KG1 (cell line): ENCODE data around the gene ADAP1.
"Not testable (repeated sequence)": the region's sequence is repeated elsewhere in the genome, so short reads cannot be mapped to it uniquely, and the experiment has no call there.

Source experiments
- DNase-seq: peaks from one replicate; lab custom pipeline; 2025; lab: John Stamatoyannopoulos, UW

The ADAP1 gene

DNA sequence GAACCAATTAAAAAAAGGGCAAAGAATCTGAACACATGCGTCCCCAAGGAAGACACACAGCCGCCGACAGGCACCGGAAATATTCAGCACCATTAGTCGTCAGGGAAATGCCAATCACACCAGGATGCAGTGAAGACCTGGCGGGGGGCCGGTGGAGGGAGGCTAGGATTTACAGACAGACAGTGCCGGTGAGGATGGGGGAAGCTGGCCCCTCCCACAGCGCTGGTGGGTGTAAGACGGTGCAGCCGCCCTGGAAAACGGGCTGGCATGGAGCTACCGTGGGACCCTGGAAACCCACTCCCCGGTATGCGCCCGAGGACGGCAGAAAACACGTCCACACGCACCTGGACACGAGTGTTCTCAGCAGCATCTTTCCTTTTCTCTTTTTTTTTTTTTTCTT lies 4.8 kb upstream of the ADAP1 start:
- no peak for DNase-seq

DNA sequence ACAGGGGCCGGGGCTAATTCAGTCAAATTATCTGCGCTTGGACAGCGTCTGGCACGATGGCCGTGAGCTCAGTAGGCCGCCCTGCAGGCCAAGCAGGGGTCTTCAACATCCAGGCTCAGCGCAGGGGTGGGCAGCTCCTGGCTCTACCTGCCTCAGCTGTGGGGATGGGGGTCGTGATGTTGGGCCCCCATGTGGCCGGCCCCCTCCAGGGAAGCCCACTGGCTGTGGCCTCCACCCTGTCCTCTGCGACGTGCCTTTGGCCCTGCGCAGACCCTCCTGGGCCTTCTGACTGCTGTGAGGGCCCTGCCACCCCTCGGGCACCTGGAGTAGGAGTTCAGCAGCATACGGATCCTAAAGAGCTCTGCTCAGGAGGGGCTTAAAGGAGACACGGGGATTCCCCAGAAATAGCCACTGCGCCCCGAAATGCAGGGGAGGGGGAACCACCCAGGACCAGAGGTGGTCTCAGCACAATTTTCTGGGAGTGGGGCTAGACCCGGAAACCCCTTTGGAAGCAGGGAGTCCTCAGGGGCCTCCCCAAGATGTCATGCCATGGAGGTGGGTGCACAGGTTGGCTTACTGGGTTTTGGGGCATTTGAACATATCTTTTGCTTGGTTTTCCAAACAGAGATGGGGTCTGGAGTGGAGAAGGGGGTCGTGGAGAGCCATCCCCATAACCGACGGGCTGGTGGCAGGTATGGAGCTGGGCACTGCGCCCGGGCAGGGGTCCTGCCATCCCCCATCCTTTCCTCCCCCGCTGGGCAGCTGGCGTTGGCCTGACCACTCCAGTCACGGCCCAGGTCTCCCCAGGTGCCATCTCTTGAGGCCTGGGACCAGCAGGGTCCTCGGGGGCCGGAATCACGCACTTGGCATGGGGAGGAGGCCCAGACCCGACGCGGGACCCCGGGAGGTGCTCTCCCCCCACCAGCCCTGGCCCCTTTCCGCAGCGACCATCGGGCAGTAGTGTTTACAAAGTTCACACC lies 4.0 kb upstream of the ADAP1 start:
- DNase-seq, result no peak

DNA sequence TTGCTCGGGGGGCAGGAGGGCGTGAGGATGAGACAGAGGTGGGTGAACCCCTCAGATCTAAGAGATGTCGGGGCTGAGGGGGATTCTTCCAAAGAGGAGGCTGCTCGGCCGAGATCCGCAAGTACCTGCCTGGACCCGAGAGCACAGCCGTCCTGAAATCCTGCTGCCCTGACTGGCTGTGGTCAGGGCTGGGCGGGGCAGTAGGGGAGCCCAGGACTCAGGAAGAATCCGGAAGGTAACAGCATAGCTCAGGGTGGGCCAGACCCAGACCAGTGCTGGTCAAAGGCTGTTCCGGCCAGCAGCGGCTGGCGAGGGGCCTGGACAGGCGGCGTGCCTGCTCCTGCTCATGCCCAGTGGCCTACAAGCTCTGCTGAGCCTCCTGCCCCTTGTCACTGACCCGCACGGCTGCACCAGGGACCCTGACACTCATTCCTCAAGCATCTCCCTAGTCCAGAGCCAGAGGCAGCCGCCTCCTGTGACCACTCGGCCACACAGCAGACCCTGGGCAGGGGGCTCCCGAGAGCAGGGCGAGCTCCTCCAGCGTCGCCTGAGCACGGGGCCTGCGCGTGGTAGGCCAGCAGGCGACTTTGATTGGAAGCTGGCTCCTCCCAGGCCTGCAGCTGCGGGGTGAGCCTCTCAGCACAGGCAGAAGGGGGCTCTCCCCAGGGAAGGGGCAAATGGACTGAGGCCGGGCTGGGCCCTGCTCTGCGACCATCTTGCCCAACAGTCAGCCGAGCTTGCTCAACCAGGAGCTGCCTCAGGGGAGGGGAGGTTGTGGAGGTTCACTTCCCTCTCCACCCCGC lies 3.1 kb upstream of the ADAP1 start:
- DNase-seq, result no peak

DNA sequence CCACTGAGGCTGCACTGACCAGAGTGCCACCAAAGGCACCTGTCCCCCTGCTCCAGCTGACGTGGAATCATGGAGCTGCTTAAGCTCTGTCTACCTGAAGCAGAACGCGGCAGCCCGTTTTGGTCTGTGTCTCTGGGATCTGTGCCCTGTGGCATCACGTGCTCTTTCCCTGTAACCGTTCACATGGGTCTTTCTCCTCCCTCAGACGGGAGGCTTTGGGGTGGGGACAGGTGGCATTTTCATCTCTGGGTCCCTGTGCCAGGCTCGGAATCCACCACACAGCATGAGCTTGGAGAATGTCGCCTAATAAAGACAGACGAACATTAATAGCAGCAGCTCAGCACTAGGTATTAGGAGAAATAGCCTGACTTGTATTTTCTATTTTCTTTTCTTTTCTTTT lies 1.6 kb upstream of the ADAP1 start:
- DNase-seq, result no peak

DNA sequence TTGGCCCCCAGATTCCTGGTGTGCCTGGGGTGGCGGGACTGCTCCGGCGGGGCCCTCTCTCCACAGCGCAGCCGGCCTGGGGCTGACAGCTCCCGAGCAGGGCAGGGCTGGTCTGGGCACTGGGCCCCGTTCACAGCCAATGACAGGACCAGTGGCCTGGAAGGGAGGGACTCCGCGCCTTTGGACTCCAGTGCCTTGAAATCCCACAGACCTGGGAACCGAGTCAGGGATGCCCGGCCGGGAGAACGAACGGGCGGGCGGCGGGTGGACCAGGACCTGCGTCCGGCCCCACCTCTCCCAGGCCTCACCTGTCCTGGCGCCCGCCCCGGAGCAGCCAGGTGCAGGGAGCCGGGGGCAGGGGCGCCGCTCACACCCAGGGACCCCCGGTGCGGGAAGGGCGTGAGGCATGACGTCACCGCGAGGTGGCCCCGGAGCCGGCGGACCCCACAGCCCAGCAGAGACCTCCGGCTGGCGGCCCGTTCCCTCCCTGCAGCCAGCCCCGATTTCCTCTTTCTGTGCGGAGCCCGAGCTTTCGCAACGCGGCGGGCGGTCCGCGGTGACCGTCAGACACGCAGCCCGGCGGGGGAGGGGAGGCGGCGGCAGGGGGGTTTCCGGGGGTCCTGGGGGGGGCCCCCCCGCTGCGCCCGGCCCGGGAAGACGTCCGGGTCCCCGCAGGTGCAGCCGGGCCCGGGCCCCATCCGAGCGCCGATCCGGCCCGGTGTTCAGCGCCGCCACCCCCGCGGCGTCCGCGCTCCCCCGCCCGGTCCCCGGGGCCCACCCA lies 743 bp downstream of the ADAP1 start:
- no peak for DNase-seq

DNA sequence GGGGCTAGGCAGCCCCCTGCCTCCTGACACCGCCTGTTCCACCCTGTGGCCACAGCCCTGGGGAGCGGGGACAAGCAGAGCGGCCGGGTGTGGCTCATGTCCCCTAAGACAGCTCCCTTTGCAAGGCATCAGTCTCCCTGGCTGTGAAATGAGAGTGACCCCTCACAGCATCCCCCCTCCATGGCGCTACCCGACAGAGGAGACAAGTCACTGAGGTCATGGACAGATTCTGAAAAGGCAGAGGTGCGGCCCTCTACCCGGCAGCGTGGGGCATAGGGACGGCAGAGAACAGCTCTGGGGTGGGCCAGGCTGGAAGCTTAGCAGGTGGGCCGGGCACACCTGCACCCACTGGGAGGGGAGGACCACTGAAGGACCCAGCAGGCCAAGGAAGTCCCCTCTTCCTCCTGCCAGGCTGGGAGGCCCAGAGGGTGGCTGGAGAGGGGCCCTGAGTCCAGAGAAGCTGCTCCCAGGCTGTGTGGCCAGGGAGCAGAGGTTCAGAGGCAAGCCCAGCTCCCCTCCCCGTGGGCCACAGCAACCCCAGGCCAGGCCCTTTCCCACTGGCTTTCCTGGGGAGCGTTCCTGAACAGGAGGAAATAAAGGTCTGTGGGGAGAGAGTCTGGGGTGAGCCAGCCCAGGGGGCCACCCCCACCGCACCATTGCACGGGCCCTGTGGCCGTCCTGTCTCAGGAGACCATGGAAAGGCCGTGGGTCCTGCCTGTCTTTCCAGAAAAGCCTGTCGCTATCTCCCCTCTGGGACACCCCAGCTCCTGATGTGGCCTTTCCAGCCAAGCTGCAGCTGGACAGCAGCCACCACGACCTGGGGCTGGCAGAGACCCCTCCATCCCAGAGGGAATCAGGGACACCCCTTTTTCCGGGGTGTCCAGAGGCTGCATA lies 1.7 kb downstream of the ADAP1 start:
- DNase-seq, result no peak

DNA sequence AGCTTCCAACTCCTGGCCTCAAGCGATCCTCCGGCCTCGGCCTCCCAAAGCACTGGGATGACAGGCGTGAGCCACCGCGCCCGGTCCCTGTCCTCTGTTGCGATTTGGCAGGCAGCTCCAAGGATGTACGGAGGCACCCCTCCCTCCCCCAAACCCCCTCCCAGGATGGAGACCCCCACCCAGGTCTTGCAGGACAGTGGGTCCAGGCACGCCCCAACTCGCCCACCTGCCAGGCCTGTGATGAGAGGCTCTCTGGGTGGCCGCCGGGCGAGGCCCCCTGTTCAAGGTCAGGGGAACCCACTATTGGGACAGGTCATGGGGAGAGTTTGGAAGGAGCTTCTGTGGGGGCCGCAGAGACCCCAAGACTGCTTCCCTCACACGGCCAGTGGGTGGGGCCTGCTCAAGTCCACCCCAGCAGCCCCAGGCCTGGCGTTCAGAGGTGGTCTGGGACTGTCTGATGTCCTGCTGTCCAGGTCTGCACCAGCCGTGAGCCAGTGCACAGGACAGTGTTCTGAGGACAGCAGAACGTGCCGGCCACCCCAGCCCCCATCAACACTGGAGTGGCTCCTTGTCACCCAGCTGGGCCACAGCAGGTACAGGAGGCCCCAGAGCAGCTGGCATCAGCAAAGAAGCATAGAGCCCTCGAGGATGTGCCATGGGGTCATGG lies 2.5 kb downstream of the ADAP1 start:
- DNase-seq, result no peak

DNA sequence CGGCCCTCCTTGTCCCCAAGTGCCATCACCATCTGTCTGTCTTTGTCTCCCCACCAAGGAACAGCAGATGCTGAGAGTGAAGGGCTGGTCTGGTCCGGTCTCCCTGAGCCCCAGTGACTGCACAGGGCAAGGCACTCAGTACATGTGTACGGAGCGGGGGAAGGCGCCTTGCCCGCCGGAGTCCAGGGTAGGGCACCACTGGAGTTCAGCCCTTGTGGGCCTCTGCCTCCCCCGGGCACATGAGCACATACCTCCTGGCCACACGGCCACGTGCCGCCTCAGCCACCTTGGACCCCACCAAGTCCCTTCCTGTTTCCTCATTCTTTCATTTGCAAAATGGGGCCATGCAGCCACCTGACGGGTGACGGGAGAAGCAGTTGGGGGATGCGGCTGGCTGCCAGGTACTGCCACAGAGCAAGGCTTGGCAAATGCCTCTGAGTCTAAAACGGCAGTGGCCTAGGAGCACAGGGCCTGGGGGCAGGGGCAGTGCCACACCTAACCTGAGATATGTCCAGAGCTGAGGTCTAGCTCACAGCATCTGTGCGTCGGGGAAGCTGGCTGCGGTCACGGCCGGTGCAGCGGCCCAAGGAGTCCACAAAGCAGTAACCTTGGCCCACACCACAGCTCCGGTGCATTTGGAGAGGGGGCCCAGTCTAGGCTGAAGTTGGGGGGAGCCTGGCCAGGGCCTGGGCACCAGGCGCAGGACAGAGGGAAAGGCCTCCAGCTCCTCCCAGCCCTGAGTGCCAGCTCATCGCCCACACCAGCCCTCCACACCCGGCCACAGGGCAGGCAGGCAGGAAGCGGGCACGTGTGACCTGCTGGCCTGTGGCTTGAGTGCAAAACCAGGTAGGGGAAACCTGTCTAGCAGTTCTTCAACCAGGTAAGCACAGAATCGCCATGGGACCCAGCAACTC lies 5.2 kb downstream of the ADAP1 start:
- no peak for DNase-seq

DNA sequence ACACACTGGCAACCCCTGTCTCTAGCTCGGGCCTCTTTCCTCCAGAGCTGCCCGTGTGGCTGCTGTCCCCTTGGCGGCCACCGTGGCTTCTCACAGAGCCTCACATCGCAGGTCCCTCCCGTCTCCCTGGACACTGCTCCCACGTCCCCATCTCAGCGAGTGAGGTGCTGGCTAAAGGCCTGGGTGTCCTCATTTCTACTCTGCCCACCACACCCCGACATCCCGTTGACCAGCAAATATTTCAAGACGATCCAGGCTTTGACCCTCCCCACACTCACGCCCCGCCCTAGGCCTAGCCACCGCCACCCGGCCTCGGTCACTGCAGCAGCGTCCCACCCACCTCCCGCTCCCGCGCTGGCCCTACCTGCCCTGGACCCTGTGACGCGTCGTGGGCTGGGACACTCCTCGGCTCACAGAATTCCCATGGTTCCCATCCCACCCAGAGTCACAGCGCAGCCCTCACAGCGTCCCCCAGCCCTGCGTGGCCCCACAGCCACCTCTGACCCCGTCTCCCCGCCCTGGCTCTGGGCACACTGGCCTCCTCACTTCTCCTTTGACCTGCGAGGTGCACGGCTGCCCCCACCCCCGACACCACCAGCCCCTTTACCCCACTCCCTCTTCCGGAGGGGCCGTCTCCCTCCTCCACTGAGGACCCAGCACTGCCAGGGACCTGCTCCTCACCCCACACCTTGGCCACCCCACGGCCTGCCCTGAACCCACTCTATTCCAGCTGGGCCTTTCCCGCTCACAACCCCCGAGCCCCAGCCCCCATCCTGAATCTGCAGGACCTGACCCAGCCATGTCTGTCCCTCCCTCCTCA lies 6.9 kb downstream of the ADAP1 start:
- no peak for DNase-seq

DNA sequence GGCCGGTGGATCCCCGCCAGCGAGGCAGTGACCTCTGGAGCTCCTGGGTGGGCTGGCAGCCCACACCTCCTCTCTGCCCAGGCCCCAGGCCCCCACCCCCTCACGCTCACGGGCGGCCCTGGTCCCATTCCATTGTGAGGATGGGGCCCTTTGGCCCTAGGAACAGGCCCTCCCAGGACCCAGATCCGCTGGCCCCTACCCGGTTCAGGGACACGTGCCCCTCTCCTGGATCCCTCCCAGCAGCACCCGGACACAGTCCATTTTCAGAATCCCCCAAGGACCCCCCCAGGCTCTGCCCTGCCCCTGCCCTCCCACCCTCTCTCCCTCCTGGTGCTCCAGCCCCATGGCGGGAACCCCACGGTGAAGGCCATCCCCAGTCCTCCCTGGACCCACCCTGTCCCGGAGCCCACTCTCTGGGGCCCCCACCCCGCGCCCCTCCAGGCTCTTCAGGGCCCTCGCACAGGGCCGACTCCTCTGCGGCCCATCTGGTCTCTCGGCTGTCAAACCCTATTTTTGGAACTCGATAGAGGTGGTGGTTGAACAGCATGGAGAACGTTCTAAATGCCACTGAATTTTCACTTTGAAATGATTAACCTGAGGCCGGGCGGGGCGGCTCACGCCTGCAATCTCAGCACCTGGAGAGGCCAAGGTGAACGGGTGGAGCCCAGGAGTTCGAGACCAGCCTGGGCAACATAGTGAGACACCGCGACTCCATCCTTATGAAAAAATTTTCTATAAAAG lies 8.1 kb downstream of the ADAP1 start:
- no peak for DNase-seq

DNA sequence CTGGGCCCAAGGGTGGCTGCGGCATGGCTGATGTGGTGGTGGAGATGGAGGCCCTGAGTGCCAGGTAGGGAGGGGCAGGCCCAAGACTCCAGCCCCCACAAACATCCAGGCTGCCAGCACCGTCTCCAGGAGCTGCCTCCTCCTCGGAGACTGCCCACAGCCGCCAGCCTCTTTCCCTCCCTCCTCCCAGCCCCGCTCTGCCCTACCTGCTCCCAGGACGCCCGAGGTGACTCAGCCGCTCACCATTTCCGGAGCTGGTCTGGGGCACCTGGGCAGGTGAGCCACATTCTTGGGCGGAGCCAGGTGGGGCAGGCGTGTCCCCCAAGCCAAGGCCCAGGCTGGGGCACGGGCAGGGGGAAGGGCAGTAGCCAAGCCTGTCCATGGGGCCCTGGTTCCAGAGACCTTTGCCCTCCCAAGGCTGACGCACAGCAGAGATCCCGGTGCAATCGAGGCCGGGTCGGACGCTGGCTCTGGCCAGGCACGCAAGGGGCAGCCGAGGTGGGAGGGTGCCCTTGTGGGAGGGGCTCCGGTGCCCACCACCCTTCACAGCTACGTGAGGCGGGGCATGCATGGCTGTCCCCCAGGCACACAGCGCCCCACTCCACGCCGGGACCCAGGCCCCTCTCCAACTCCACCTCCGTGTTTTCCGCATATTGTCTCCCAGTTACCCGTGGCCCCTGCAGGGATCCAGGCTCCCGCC lies 8.8 kb downstream of the ADAP1 start:
- no peak for DNase-seq

DNA sequence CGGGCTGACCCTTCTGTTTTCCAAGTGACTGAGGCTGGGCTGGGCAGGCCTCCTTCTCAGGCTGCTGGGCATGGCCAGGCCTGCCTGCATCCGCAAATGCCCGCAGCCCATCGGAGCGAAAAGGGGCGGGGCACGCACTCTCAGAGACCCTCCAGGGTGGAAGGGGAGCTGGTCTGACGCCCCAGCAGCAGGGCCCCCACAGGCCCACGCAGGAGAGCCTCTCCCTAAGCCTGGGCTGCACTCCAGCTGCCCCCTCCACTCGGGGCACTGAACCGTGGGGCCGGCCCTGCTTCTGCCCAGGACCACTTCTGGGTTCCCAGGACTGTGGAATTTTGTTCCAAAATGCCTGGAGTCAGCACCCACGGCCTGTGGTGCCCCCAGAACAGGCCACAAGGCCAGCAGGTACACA lies 9.3 kb downstream of the ADAP1 start:
- DNase-seq, result no peak

DNA sequence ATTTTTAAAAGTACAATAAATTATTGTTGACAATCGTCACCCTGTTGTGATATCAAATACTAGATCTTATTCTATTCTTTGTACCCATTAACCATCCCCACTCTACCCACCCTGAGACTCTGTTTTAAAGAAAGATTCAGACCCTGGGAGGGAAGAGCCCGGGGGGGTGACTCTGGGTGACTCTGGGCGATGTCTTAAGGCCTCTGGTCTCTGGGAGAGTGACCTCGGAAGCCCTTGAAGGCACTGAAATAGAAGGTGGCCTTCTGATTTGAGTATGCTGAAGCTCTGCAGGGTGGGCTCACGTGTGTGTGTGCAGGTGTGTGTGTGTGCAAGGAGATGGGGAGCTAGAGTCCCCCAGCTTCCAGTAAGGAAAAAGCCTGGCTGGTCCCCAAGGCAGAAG lies 9.7 kb downstream of the ADAP1 start:
- DNase-seq, result no peak

DNA sequence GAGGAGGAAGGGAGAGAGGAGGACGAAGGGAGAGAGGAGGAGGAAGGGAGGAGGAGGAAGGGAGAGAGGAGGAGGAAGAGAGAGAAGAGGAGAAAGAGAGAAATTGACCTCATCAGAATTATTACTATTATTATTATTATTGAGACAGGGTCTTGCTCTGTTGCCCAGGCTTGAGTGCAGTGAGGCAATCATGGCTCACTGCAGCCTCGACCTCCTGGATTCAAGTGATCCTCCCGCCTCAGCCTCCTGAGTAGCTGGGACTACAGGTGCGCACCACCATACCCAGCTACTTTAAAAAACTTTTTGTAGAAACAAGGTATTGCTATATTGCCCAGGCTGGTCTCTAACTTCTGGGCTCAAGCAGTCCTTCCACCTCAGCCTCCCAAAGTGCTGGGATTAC lies 10.7 kb downstream of the ADAP1 start:
- DNase-seq, result not testable (repeated sequence)

DNA sequence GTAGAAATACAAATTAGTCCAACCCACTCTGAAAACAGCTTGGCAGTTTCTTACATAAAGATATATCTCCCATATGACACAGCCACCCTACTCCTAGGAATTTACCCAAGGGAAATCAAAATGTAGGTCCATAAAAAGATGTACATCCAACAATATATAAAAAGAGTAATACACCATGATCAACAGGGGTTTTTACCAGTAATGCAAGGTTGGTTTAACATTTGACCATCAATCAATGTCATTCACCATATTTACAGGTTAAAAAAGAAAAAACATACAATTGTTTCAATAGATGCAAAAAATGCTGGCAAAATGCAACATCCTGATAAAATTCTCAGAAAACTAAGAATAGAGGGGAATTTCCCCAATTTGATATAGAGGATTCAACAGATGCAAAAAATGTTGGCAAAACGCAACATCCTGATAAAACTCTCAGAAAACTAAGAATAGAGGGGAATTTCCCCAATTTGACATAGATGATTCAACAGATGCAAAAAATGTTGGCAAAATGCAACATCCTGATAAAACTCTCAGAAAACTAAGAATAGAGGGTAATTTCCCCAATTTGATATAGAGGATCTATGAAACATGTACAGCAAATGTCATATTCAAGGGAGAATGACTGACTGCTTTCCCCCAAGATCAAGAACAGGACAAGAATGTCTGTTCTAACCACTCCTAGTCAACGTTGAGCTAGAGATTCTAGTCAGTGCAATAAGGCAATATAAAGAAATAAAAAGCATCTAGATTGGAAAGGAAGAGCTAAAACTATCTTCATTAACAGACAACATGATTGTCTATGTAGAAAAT lies 13.7 kb downstream of the ADAP1 start:
- DNase-seq, result no peak

DNA sequence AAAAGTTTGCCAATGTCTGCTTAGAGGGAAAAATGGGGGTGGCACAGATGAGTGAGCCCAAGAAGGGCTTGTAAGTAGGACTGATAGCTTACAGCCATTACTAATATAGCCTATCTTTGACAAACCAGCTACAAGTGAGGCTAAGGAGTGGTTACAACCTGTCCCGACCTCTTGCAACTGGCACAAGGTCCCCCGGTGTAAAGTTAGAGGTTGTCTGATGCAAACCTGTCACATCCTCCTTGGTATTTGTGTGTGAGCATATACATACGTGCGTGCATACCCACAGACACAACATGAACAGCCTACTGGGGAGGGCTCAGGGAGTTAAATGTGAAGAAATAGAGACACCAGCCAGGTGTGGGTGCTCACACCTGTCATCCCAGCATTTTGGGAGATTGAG lies 14.6 kb downstream of the ADAP1 start:
- DNase-seq, result no peak
